Left colon (tissue), 2 donors: Measurements from ENCODE around the gene GALNT9. TPM values are rescaled to one million over a fixed set of nuclear protein-coding genes. Genes with fewer than 3 reads are reported as not detected.

Experiments used
- ATAC-seq: fragments of 200-7000 bp; cut with Tn5 transposase; one replicate; pipeline ENCODE4 v1.9.1; 2020; ENCODE audit warnings: mild to moderate bottlenecking, moderate library complexity
- DNase-seq, 2 donors: peaks; one replicate each; pipeline ENCODE4 v3.0.0-alpha.2; 2020
- intact Hi-C, 2 donors: fragments of 100-400 bp; cut with DNase I in 1 of 2; cut with micrococcal nuclease in 1 of 2; formaldehyde crosslinking; loops; one replicate each; pipeline versions ENCODE4 v1.11.2 to v1.14.0; 2022; cut with DNase I, micrococcal nuclease
- total RNA-seq, 2 donors: library from RNA; stranded (reverse); fragmentation: NEBNext Ultra II Directional; extraction: Animal tissue kit (Norgen Biotek cat#: 25700); gene quantifications; one replicate each; pipeline ENCODE4 v1.2.1, GENCODE V29; 2021
- donor health status: DM: no; HTN: no; CAD: no.
- donor health status: DM: yes; HTN: yes; CAD: no.

Gene GALNT9
- total RNA-seq, 2 donors from 2014 or later: 0.39 TPM; not detected in 1

DNA sequence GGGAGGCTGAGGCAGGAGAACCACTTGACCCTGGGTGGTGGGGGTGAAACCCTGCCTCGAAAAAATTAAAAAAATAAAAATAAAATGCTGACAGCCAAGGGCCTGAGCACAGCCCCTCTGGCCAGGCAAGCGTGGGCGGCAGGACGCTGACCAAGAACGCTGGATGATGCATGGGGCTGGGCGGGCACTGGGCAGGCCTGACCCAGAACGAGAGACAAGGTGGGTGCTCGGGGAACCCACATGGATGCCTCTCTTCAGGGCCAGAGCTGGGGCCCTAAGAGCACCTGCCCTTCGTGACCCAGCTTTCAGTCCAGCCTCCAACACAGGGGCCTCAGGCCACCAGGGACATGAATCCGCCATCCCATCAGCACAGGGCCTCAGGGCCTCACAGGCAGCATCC is 11.3 kb downstream of the GALNT9 start:
- DNase-seq (no peak), ATAC-seq (no peak)
- intact Hi-C loops: no loop called here

DNA sequence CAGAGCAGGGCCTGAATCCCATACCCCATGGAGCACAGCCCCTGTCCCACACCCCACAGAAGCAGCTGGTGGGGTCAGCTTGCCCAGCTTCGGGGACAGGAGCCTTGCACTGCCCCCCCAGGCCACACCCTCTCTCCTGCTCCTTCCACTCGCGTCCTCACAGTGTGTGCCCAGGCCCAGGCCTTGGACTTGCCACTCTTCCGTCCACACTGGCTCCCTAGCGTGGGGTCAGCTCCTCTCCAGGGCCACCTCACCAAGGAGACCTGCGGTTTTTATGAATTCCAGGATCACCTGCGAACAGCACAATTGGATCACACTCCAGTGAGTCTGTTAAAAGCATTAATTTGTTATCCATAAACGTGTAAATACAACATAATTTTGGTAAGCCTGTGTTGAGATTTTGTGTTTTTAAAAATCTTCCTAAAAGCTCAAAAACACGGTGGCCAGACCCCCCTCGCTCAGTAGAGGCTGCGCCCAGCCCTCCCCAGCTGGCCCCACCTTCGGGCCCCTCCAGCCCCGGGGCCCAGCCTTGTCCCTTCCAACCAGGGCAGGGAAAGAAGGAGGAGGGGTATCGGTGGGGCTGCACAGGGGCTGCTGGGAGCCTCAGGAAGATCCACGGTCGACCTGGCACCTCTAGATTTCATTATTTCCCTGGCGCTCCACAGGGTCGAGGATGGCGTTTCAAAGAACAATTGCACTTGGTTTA is 12.0 kb downstream of the GALNT9 start:
- ATAC-seq: no peak
- DNase-seq: no peak

DNA sequence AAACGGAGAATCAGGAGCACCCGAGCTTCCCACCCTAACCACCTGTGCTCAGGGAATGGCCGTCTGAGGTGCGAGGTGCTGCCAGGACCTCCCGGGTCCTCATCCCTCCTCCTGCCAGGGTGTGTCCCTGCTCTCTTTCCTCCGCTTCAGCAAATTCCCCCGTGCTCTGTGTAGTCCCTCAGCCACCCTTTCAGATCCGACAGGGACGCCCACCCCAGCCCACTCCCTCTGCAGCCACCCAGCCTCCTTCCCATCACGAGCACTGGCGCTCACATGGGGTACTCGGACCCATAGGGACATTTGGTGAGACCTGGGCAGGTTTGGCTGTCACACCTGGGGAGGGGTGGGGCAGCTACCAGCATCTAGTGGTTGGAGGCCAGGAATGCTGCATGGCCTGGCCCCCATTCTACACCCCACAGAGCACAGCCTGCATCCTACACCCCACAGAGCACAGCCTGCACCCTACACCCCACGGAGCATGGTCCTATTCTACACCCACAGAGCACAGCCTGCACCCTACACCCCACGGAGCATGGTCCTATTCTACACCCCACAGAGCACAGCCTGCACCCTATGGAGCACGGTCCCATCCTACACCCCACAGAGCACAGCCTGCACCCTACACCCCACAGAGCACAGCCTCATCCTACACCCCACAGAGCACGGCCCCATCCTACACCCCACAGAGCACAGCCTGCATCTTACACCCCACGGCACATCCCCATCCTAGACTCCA is 12.7 kb downstream of the GALNT9 start:
- DNase-seq (no peak), ATAC-seq (no peak)
- intact Hi-C loops: no loop called here

More for the DNA sequence above, 12.0 kb downstream of the GALNT9 start:
- intact Hi-C loops: no loop called here

DNA sequence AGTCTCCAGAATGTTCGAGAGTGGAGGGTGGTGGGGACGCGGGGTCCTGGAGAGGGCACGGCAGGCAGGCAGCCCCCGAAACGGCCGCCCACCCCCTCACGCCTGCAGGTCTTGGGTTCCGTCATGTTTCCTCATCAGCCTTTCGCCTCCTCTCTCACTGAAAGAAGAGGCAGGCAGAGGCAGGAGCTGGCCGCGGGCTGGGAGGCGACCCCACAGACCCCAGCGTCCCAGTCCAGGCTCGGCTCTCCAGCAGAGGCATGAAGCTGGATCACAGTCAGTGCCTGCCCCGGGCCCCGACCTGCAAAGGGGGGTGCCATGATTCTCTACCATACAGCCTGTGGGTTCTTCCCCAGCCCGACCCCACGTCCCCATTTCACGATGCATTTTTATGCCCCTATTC is 13.4 kb downstream of the GALNT9 start:
- no peak for ATAC-seq
- no peak for DNase-seq
- intact Hi-C loops: no loop called here

DNA sequence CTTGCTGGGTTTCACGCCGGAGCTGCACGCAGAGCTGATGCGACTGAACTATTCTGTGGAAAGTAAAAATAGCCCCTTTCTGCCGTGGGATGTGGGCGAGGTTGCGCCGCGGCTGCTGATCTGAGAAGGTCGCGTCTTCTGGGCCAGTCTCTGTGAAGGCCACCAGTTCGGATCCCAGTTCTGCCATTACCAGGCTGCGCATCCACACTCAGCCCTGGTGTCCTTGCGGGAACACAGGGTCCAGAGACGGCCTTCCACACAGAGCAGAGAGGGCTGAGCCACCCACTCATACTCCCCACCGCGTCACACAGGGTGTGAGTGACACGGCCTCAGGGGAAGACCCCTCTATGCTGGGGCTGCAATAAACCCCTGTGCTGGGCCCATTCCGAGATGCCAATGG is 13.9 kb downstream of the GALNT9 start:
- ATAC-seq: no peak
- intact Hi-C loops: no loop called here
- no peak for DNase-seq

DNA sequence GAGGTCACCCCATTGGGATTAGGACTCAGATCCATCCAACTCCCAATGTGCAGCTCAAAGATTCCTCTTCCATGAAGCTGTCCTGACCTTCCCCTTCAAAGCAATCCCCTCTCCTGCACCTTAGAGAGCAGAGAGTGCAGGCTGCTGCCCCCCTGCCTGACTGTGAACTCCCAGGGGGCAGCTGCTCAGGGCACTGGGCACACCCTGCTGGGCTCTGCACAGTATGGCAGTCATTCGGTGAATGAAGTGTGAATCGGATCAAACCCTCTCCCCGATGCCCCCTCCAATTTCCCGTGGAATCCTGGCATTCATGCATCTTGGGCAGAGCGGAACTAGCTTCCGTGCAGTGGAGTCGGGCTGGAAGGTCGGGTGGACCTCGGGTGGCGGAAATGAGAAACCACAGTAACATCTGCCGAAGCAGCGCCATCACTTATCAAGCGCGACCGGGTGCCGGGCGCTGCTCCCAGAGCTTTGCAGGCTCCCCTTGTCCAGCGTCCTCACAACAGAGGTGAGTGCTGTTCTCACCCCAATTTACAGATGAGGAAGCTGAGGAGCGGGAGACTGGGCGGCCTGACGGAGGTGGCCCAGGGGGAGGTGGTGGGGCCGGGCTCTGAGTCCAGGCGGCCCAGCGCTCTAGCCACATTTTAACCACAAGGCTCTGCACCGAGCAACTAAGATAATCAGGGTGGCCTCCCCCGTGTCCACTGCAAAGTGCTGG is 14.7 kb downstream of the GALNT9 start:
- no peak for ATAC-seq
- no peak for DNase-seq
- intact Hi-C loops: no loop called here

DNA sequence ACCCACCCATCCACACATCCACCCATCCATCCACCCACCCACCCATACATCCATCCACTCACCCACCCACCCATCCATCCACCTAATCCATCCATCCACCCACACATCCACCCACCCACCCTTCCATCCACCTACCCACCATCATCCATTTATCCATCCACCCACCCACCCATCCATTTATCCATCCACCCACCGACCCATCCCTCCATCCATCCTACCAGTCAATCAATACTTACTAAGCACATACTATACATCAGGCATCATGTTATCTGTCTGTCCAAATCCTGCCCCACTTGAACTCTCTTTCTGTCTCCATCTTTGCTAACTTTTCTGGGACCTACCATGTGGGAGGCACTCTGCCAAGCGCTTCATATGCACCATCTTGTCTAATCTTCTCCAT is 15.4 kb downstream of the GALNT9 start:
- ATAC-seq: no peak
- intact Hi-C loops: no loop called here
- no peak for DNase-seq

DNA sequence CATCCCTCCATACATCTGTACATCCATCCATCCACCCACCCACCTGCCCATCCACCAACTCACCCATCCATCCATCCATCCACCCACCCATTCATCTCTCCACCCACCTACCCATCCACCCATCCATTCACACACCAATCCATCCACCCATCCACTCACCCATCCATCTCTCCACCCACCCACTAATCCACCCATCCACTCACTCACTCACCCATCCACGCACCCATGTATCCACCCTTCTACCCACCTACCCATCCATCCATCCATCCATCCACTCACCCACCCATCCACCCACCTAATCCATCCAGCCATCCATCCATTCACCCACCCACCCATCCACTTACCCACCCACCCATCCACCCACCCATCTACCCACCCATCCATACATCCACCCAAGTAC is 16.2 kb downstream of the GALNT9 start:
- intact Hi-C loops: no loop called here
- no peak for DNase-seq
- ATAC-seq: no peak

DNA sequence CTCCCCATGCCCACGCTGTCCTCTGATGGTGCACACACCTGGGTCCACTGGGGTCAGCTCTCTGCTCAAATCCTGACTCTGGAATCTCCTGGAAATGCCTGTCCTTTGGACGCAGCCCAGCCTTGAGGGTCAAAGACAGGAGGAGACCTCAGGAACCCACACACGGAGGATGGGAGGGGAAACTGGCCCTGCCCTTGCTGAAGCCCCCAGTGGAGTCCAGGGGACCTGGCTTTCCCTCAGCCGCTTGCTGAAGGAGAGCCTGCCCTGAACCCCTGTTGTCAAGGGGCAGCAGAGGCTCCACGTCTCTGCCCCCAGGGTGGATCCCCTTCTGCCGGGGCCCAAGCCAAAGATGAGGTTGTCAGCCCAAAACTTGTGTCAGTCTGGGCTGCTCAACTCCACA is 16.9 kb downstream of the GALNT9 start:
- DNase-seq: no peak
- intact Hi-C loops: no loop called here
- ATAC-seq: no peak

DNA sequence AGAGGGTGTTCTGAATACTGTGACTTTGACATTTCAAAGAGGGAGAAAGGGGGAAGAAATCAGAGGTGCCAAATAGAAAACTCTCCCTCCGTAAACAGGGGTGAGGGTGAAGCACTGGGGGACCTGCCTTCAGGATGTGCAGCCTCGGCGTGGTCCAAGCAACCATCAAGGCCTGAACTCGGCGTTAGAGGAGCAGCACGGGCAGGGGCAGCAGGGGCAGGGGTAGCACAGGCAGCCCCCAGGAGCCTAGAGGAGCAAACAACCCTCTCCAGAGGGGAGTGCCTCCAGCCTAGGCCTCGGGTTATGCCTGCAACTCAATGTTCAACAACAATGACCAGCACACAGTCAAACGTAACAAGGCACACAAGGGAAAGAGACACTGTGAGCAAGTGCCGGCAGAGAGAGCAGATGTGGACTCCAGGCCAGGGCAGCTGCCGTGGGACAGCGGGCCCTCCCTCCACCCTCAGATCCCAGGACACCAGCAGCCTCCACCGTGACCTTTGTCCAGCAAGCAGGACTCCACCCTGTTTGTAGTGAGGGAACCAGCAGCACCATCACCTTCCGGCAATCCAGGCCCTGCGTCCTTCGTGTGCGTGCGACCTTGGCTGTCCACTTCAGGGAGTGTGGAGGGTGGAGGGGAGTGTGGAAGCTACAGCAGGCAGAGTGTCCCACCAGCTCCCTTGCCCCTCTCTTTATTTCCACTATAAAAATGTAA is 18.0 kb downstream of the GALNT9 start:
- no peak for ATAC-seq
- intact Hi-C loops: no loop called here
- DNase-seq: no peak

DNA sequence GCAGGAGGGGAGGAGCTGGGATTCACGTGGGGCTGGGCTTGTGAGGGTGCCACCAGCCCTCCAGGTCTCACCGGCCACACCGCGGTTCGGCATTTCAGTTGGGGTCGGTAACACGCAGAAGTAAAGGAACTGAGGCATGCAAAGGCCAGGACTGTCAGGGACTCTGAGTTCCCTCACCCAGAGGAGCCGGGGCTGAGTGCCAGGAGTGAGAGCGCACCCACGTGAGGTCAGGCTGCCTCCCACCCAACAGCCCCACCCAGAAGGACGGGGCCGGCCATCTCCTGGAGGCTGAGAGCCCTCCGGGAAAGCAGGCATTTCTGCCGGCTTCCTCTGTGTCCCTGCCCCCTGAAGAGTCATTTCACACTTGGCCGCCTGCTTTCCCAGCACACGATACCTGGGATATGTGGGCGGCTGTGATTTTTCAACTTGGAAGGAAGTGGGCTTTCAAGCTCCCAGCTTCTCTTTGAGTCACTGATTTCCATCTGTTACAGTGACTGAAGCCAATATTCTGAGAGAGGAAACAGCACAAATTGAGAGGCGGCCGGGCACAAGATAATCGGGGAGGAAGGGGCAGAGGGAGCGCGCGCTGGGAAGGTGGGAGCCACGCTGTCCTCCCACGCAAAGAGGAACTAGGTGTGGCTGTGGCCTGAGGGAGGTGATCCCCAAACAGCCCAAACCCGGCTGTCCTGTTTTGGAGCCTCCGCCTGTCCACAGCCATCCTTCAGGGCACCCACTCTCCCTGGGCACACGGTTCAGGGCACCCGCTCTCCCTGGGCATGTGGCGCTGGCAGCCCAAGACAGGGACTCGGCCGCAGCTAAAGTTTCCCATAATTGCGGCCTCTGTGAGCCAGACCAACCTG is 19.0 kb downstream of the GALNT9 start:
- intact Hi-C loops: no loop called here
- DNase-seq: no peak
- no peak for ATAC-seq

DNA sequence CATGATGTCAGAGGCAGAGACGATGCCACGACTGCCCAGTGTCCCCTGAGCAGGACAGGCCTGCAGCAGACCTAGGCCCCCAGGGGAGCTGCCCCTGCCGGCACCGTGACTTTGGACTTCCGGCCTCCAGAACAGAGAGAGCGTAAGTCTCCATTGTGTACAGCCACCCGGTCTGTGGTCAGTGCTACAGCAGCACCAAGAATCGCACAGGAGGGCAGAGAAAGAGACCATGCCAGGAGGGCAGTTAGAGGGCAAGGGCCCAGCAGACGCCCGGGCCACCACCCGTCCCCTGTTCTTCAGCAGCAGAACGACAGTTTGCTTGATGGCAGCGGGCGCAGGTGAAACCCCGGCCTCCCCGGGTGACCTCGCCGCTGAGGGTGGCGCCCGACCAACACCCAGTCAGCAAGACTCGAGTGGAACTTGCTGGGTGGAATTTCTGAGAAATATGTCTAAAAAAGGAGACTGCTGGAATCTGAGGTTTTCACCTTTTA is 19.7 kb downstream of the GALNT9 start:
- DNase-seq (no peak), ATAC-seq (no peak)
- intact Hi-C loops: no loop called here

DNA sequence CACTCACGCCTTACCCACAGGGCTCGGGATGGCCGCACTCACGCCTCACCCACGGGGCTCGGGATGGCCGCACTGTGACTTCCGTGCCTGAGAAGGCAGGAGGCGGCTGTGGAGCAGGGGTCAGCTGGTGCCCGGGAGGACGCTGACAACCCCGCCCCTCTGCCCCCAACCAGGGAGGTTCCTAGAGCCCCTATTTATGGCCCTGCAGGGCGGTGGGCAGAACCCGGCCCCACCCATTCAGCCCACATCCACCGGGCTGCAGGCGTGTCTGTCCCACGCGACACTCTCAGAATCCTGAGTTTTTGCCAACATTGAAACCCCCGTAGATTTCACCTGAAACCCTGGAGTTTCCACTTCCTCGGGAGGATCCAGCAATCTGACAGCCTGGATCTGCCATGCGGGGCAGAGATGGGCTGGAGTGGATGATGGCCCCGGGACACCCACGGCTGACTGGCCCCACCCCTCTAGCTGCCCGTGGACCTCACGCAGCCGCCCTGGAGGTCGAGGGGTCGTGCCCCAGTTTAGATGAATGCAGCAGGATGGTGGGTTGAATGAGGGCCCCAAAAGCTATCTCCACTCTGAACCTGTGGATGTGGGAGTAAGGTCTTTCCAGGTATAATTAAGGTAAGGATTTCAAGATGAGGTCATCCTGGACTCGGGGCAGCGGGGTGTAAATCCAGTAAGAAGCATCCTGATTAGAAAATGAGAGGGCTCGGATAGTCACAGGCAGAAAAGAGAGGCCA is 20.4 kb downstream of the GALNT9 start:
- no peak for DNase-seq
- ATAC-seq: no peak
- intact Hi-C loops: no loop called here

DNA sequence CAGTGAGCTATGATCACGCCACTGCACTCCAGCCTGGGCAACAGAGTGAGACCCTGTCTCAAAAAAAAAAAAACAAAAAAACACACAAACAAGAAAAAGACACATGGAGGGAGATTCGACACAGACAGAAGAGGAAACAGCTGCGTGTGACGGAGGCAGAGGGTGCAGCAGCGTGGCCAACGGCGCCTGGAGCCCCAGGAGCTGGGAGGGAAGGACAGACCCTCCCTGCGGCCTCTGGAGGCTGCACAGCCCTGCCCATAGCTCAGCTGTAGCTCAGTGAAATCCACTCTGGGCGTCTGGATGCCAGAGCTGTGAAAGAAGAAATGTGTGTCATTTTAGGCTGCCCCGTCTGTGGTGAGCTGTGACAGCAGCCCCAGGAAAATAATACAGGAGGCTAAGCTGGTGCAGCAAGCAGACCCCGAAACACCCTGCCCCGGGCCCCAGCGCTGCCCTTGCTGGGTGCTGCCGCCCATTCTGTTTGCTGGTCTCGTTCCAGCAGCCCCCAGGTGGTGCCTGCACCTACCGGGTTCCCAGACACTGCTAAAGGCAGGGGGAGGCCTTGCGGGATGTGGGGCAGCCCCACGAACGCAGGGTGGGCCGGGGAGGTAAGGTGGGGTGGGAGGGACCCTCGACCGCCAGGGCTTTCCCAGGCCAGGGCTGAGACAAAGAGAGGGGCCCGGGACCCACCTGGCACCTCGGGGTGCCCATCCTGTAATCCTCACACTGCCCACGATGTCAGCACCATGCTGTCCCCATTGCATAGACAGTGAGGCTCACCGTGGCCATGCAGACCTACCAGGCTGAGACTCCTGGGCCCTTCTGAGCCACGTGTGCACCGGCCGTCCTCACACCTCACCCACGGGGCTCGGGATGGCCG is 21.2 kb downstream of the GALNT9 start:
- no peak for ATAC-seq
- intact Hi-C loops: no loop called here
- DNase-seq: no peak

DNA sequence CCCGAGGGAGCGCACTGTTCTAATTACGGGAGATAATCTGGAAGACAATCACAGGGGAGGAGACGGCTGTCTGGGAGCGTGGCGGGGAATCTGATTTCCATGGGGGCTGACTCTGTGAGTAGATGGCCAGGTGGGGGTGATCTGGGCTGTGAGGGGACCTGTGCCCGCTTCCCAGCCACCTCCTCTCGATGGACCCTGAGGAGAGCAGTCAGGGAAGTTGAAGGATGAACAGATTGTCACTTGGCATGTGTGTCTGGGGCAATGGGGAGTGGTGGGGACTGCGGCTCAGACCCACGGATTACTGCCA is 22.6 kb downstream of the GALNT9 start:
- no peak for DNase-seq
- ATAC-seq: no peak
- intact Hi-C loops: no loop called here

DNA sequence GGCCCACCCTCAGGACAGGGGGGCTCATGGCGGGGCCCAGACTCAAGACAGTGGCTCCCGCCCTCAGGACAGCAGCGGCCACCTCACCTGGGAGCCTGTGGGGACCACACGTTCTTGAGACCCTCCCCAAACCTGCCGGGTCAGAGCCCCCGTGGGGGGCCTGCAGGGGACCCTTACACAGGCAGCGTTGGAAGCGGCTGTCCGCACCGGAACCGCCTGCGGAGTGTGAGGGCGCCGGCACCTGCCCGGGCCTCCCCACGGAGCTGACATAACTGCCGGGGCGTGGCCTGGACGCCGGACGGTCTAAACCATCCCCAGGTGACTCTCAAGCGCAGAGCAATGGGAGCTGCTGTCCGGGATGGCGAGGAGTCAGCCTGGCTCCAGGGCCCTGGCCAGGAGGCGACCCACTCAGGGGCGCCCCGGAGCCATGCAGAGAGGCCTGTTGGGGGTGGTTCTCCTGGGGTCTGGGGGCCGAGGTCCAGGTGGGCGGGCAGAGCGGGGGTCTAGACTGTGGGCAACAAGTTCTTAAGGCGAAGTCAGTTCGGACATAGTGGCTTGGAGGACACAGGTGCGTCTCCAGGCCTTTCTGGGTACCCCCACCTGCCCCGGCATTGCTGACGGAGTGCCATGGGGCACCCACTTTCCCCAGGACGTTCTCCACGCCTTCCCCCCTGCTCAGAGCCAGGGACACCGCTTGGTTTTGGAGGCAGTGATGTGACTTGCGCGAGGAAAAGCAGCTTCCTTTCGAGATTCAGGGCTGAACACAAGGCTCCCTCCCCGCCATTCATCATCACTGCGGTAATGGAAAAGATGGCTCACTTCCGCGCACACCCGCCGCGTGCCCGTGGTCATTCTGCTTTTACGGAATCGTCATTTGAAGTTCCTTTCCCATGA is 23.2 kb downstream of the GALNT9 start:
- no peak for ATAC-seq
- no peak for DNase-seq
- intact Hi-C loops: no loop called here
